Tibial nerve (tissue), 4 donors: ENCODE data around the gene OSBPL3. TPM values are rescaled to one million over a fixed set of nuclear protein-coding genes. Genes with fewer than 3 reads are reported as not detected.
"Not testable (repeated sequence)": the region's sequence is repeated elsewhere in the genome, so short reads cannot be mapped to it uniquely, and the experiment has no call there.

ENCODE experiments used
- DNase-seq, 2 donors: peaks; one replicate each; pipeline ENCODE4 v3.0.0-alpha.2; 2019; ENCODE audit warnings: low spot score in 2 of 2
- H3K27ac ChIP-seq, 4 donors: fragments of 200-600 bp; sonication (generic) in 3 of 4; one replicate each; pipeline ENCODE4 v1.5.1; 2017 to 2019; ENCODE audit warnings: mild to moderate bottlenecking in 1 of 4
- H3K27me3 ChIP-seq, 2 donors: fragments of 200-600 bp; sonication (generic) in 1 of 2; one replicate each; pipeline versions ENCODE4 v1.5.1 to v1.6.0; 2017 to 2019
- H3K36me3 ChIP-seq, 3 donors: fragments of 200-600 bp; sonication (generic); one replicate each; pipeline ENCODE4 v1.5.1; 2018 to 2019
- H3K4me1 ChIP-seq, 4 donors: fragments of 200-600 bp; sonication (generic) in 3 of 4; one replicate each; pipeline ENCODE4 v1.5.1; 2017 to 2019
- H3K4me3 ChIP-seq, 4 donors: fragments of 200-600 bp; sonication (generic) in 3 of 4; one replicate each; pipeline ENCODE4 v1.5.1; 2017 to 2019; ENCODE audit warnings: mild to moderate bottlenecking in 1 of 4, moderate library complexity in 1 of 4
- H3K9me3 ChIP-seq, 4 donors: fragments of 200-600 bp; sonication (generic) in 3 of 4; one replicate each; pipeline ENCODE4 v1.5.1; 2017 to 2019
- CTCF ChIP-seq, 5 experiments: fragments of 200-600 bp in 3 of 5; fragments of 450-650 bp in 2 of 5; sonication (generic) in 3 of 5; IDR thresholded peaks; one replicate each; pipeline ENCODE4 v1.5.1; 2016 to 2019; ENCODE audit warnings: antibody characterized with exemption in 5 of 5, mild to moderate bottlenecking in 3 of 5, moderate library complexity in 2 of 5
- EP300 ChIP-seq, 2 donors: sonication (generic); formaldehyde crosslinking; IDR thresholded peaks; one replicate each; pipeline ENCODE4 v1.6.1; 2017; ENCODE audit warnings: antibody characterized with exemption in 2 of 2, mild to moderate bottlenecking in 1 of 2
- POLR2A ChIP-seq, 2 donors: fragments of 450-650 bp; IDR thresholded peaks; one replicate each; pipeline ENCODE4 v1.6.1; 2017; ENCODE audit warnings: antibody characterized with exemption in 2 of 2, mild to moderate bottlenecking in 2 of 2, moderate library complexity in 2 of 2
- WGBS, 2 donors: methylation state at CpG; one replicate each; pipeline ENCODE4 v1.1.5; 2018; 5-methylcytosine and 5-hydroxymethylcytosine counted together
- total RNA-seq, 4 donors: library from RNA; depleted of rRNA; stranded (reverse); fragments of >200 nt; gene quantifications; one replicate each; pipeline ENCODE4 v1.1.0, GENCODE V29; 2016

The OSBPL3 gene
- total RNA-seq, 4 donors from 2014 or later: 1.6 to 7.3 (median 5.3) TPM

DNA sequence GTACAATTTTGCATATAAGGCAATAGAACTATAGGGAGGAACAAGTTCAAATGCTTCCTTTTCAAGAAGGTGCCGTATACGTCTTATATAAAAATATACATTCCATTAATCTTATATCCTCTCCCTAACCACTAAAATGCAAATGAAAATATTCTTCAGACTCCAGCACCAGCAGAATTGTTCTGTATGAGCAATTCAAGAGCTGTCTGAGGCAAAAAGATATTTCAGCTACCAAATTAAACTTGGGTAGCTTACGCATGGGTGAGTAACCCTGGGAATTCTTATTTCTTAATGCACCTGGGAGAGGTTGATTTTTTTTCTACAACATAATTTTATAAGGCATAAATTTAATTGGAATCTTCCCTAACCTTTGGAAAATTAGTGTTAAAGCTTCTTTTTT is 180.5 kb downstream of the OSBPL3 start:
- WGBS, 2 donors: 90 to 98% methylated on average over 3 of the region's 3 CpGs
- Histone ChIP-seq H3K36me3 (peaks cover 0 to 11% (median 0%) of the 10 kb centered on the region in 3 donors), H3K27me3 (no peaks in the 10 kb centered on the region), H3K27ac (no peak overlapping the region), H3K4me3 (no peak overlapping the region), H3K4me1 (no peaks in the 10 kb centered on the region), H3K9me3 (no peaks in the 10 kb centered on the region)
- TF ChIP-seq EP300 (IDR thresholded peaks at IDR 0.05) (no peak), POLR2A (IDR thresholded peaks at IDR 0.05) (no peak), CTCF (IDR thresholded peaks at IDR 0.05) (no peak)
- DNase-seq: no peak

DNA sequence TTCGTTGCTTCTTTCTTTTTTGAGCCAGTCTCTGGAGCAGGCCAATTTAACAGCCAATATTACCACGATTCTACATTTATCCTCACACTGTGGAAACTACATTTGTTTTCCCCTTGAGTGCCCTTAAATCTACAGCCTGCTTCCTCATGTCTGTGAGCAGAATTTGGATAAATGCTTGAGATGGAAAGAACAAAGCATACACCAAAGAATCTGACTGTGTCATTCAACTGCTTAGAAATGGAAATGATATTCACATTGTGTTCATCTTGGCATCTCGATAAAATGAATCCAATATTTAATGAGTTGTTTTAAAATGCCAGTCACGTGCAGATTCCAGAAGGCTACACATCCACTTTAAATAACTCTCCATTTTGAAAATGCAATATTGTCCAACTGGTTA is 181.7 kb downstream of the OSBPL3 start:
- TF ChIP-seq CTCF (IDR thresholded peaks at IDR 0.05) (no peak), POLR2A (IDR thresholded peaks at IDR 0.05) (no peak), EP300 (IDR thresholded peaks at IDR 0.05) (no peak)
- no peak overlapping the region for H3K27ac ChIP-seq
- H3K27me3 ChIP-seq: no peaks in the 10 kb centered on the region
- no peaks in the 10 kb centered on the region for H3K4me1 ChIP-seq
- peaks cover 0 to 1% (median 0%) of the 10 kb centered on the region in 3 donors for H3K36me3 ChIP-seq
- WGBS, 2 donors: 36 to 50% methylated on average over 4 of the region's 4 CpGs
- no peak for DNase-seq
- H3K9me3 ChIP-seq: no peaks in the 10 kb centered on the region
- H3K4me3 ChIP-seq: no peak overlapping the region

DNA sequence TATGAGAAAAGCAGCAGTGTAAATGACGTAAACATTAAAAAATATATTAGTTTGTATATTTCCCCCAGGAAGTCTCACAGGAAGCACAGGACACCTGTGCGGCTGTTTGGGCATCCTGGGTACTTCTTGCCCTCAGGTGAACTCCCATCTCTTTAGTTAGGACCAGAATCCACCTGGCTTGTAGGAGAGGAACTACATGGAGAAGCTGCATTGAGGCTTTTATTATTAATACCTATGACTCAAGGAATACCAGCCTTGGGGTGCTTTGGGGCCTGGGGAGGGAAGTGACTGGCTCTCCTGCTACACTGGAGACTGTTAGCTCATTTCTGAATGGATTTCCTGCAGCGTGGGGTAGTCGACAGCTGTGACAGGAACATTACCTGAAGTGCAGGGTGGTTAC is 182.7 kb downstream of the OSBPL3 start:
- Histone ChIP-seq H3K27ac (no peak overlapping the region), H3K9me3 (no peaks in the 10 kb centered on the region), H3K4me3 (no peak overlapping the region), H3K27me3 (no peaks in the 10 kb centered on the region), H3K36me3 (no peaks in the 10 kb centered on the region), H3K4me1 (no peaks in the 10 kb centered on the region)
- DNase-seq: no peak
- TF ChIP-seq EP300 (IDR thresholded peaks at IDR 0.05): no peak
- no peak for TF ChIP-seq POLR2A (IDR thresholded peaks at IDR 0.05)
- whole genome bisulfite sequencing, 2 donors: 93 to 96% methylated on average over 4 of the region's 4 CpGs

- TF ChIP-seq POLR2A (IDR thresholded peaks at IDR 0.05): no peak
- Histone ChIP-seq H3K4me1 (no peaks in the 10 kb centered on the region), H3K27ac (no peak overlapping the region), H3K9me3 (no peaks in the 10 kb centered on the region), H3K27me3 (no peaks in the 10 kb centered on the region), H3K4me3 (no peak overlapping the region), H3K36me3 (no peaks in the 10 kb centered on the region)
- 79 to 85% methylated on average over 9 of the region's 9 CpGs for WGBS, 2 donors
- no peak for DNase-seq
Measured at GRCh38 chr7:24795407-24795767, 184.6 kb downstream of the OSBPL3 start.

GRCh38 chr7:24794751-24795406 is 185.1 kb downstream of the OSBPL3 start:
- not testable (repeated sequence) for DNase-seq, H3K27ac ChIP-seq, H3K27me3 ChIP-seq, H3K4me1 ChIP-seq, H3K4me3 ChIP-seq, H3K36me3 ChIP-seq, H3K9me3 ChIP-seq
- 92 to 93% methylated on average over 22 of the region's 22 CpGs for WGBS, 2 donors

GRCh38 chr7:24793982-24794648 is 185.9 kb downstream of the OSBPL3 start:
- Histone ChIP-seq H3K4me3 (no peak overlapping the region), H3K36me3 (no peaks in the 10 kb centered on the region), H3K27ac (no peak overlapping the region), H3K27me3 (no peaks in the 10 kb centered on the region), H3K4me1 (no peaks in the 10 kb centered on the region), H3K9me3 (peaks cover 0 to 5% (median 0%) of the 10 kb centered on the region in 4 donors)
- 73 to 77% methylated on average over 9 of the region's 9 CpGs for WGBS, 2 donors
- TF ChIP-seq CTCF (IDR thresholded peaks at IDR 0.05): no peak
- TF ChIP-seq POLR2A (IDR thresholded peaks at IDR 0.05): no peak
- no peak for TF ChIP-seq EP300 (IDR thresholded peaks at IDR 0.05)
- DNase-seq: no peak
